ENCODE results near the gene CAMK1D.
A peak's percentile ranks its signal among the peaks of the same experiment; 100 is the strongest.

Gene CAMK1D

GRCh38 chr10:12631787-12632562 is 282.6 kb downstream of the CAMK1D start:
- in situ Hi-C loops (cut with HindIII; ENCODE audit: low sequenced_read_pairs) = no loop called here
- TF ChIP-seq, protein P1, sequence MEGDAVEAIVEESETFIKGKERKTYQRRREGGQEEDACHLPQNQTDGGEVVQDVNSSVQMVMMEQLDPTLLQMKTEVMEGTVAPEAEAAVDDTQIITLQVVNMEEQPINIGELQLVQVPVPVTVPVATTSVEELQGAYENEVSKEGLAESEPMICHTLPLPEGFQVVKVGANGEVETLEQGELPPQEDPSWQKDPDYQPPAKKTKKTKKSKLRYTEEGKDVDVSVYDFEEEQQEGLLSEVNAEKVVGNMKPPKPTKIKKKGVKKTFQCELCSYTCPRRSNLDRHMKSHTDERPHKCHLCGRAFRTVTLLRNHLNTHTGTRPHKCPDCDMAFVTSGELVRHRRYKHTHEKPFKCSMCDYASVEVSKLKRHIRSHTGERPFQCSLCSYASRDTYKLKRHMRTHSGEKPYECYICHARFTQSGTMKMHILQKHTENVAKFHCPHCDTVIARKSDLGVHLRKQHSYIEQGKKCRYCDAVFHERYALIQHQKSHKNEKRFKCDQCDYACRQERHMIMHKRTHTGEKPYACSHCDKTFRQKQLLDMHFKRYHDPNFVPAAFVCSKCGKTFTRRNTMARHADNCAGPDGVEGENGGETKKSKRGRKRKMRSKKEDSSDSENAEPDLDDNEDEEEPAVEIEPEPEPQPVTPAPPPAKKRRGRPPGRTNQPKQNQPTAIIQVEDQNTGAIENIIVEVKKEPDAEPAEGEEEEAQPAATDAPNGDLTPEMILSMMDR (IDR thresholded peaks at IDR 0.05; ENCODE audit: low read depth, low read length) = no peak
- DNase-seq (ENCODE audit: low read depth, low spot score) = no peak
- H3K4me3 ChIP-seq (ENCODE audit: low read depth, low read length) = no peak overlapping the region

GRCh38 chr10:12633776-12634620 is 284.7 kb downstream of the CAMK1D start:
- in situ Hi-C loops (cut with HindIII; ENCODE audit: low sequenced_read_pairs) = no loop called here
- no peak for DNase-seq (ENCODE audit: low read depth, low spot score)
- no peak overlapping the region for H3K4me3 ChIP-seq (ENCODE audit: low read depth, low read length)
- TF ChIP-seq, protein P1 (IDR thresholded peaks at IDR 0.05; ENCODE audit: low read depth, low read length) = no peak

GRCh38 chr10:12634621-12634931 is 285.2 kb downstream of the CAMK1D start:
- in situ Hi-C loops (cut with HindIII; ENCODE audit: low sequenced_read_pairs) = no loop called here
- TF ChIP-seq, protein P1 (IDR thresholded peaks at IDR 0.05; ENCODE audit: low read depth, low read length) = no peak
- no peak overlapping the region for H3K4me3 ChIP-seq (ENCODE audit: low read depth, low read length)
- DNase-seq (ENCODE audit: low read depth, low spot score) = no peak

DNA sequence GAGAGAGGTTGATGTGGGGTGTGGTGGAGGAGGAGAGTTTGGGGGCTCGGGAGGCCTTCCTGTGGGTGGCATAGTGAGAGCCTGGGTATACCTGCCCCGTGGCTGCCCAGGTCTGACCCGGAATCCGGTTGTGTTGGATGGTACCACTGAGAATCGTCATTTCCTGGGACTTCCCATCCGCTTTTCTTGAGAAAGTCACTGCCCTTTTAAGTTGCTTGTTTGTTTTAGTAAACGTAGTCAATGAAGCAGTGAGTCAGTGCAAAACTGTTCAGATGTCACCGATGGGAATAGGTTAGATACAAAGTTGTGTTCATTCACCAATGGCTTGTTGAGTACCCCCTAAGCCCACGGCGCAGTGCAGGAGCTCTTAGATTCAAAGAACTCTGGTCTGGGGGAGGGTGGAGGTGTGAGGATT is 285.8 kb downstream of the CAMK1D start:
- peak; percentile 30 for DNase-seq (ENCODE audit: low read depth, low spot score)
- H3K4me3 ChIP-seq (ENCODE audit: low read depth, low read length) = no peak overlapping the region
- in situ Hi-C loops (cut with HindIII; ENCODE audit: low sequenced_read_pairs) = no loop called here
- TF ChIP-seq, protein P1 (IDR thresholded peaks at IDR 0.05; ENCODE audit: low read depth, low read length) = no peak

DNA sequence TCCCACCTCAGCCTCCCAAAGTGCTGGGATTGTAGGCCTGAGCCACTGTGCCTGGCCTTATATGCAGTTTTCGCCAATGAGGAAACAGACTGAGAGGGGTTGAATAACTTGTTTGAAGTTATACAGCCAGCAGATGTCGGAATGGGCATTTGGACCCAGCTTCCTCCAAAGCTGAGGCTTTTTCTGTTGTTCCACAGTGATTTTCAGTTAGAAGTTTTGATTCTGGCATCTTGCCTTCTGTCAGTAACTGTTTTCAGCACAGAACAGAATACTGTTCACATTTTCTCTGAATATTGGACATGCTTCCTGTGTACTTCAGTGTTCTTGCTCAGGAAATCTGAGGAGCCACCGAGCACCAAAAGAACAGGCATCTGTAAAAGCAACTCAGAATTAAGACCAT is 287.2 kb downstream of the CAMK1D start:
- in situ Hi-C loops (cut with HindIII; ENCODE audit: low sequenced_read_pairs) = no loop called here
- TF ChIP-seq, protein P1 (IDR thresholded peaks at IDR 0.05; ENCODE audit: low read depth, low read length) = no peak
- DNase-seq (ENCODE audit: low read depth, low spot score) = no peak
- H3K4me3 ChIP-seq (ENCODE audit: low read depth, low read length) = no peak overlapping the region

GRCh38 chr10:12637649-12638048 is 288.3 kb downstream of the CAMK1D start:
- TF ChIP-seq, protein P1 (IDR thresholded peaks at IDR 0.05; ENCODE audit: low read depth, low read length) = no peak
- DNase-seq (ENCODE audit: low read depth, low spot score) = no peak
- H3K4me3 ChIP-seq (ENCODE audit: low read depth, low read length) = no peak overlapping the region
- in situ Hi-C loops (cut with HindIII; ENCODE audit: low sequenced_read_pairs) = no loop called here

All from astrocyte of the spinal cord (primary cell).